Fibroblast of lung (primary cell): ENCODE data around the gene PDS5B. TPM values are rescaled to one million over a fixed set of nuclear protein-coding genes. Genes with fewer than 3 reads are reported as not detected.
"Not testable (repeated sequence)": the region's sequence is repeated elsewhere in the genome, so short reads cannot be mapped to it uniquely, and the experiment has no call there.

Source experiments
- DNase-seq, 2 donors: peaks; one replicate each; pipeline versions ENCODE4 v3.0.0 to v3.0.0-alpha.2; 2010; ENCODE audit warnings: low read depth in 2 of 2
- H2AFZ ChIP-seq: 2 replicates; pipeline ENCODE4 v1.5.1; 2012; ENCODE audit warnings: low read length, control low read depth, inconsistent platforms
- H3K27ac ChIP-seq: 2 replicates; pipeline ENCODE4 v1.5.1; 2011; ENCODE audit warnings: low read length, control low read depth; ENCODE audit not compliant: insufficient read depth
- H3K27me3 ChIP-seq: 2 replicates; pipeline ENCODE4 v1.5.1; 2011; ENCODE audit warnings: mild to moderate bottlenecking, low read length; ENCODE audit not compliant: control insufficient read depth, insufficient read depth
- H3K36me3 ChIP-seq: 2 replicates; pipeline ENCODE4 v1.5.1; 2011; ENCODE audit warnings: low read length; ENCODE audit not compliant: control insufficient read depth, insufficient read depth
- H3K4me1 ChIP-seq: 2 replicates; pipeline ENCODE4 v1.5.1; 2011; ENCODE audit warnings: low read length; ENCODE audit not compliant: control insufficient read depth, insufficient read depth; ENCODE audit errors: extremely low read depth
- H3K4me2 ChIP-seq: 2 replicates; pipeline ENCODE4 v1.5.1; 2011; ENCODE audit warnings: low read length, control low read depth; ENCODE audit not compliant: insufficient read depth; ENCODE audit errors: extremely low read depth
- H3K4me3 ChIP-seq, 4 experiments: fragments of 200-600 bp in 1 of 4; sonication (generic) in 1 of 4; replicated peaks in 1 of 4; 2 replicates each; pipeline ENCODE4 v1.5.1; 2011 to 2016; ENCODE audit warnings: low read length in 4 of 4, low read depth in 3 of 4, mild to moderate bottlenecking in 3 of 4, control low read depth in 2 of 4, inconsistent platforms in 1 of 4, mixed read lengths in 1 of 4; ENCODE audit not compliant: insufficient read depth in 1 of 4; ENCODE audit errors: control extremely low read depth in 1 of 4
- H3K79me2 ChIP-seq: 2 replicates; pipeline ENCODE4 v1.5.1; 2012; ENCODE audit warnings: mild to moderate bottlenecking, low read length, inconsistent platforms; ENCODE audit not compliant: control insufficient read depth, insufficient read depth
- H3K9ac ChIP-seq: 2 replicates; pipeline ENCODE4 v1.5.1; 2011; ENCODE audit warnings: mild to moderate bottlenecking, low read length, control low read depth; ENCODE audit not compliant: insufficient read depth
- H3K9me3 ChIP-seq: 2 replicates; pipeline ENCODE4 v1.5.1; 2012; ENCODE audit warnings: low read depth, low read length; ENCODE audit not compliant: control insufficient read depth, insufficient read depth
- H4K20me1 ChIP-seq: 2 replicates; pipeline ENCODE4 v1.5.1; 2011; ENCODE audit warnings: low read length; ENCODE audit not compliant: control insufficient read depth, insufficient read depth; ENCODE audit errors: extremely low read depth
- EZH2 ChIP-seq: IDR thresholded peaks from 2 replicates; pipeline ENCODE4 v1.5.1; 2012; ENCODE audit warnings: low read length, control low read depth, mild to moderate bottlenecking; ENCODE audit errors: missing control alignments
- polyA plus RNA-seq, 2 donors: library from polyadenylated mRNA; depleted of rRNA in 1 of 2; stranded (reverse) in 1 of 2; unstranded in 1 of 2; fragments of >200 nt; gene quantifications; 2 replicates each; pipeline ENCODE4 v1.2.1, GENCODE V29; 2011 to 2012; ENCODE audit warnings: missing spikeins in 1 of 2
- total RNA-seq: library from RNA; depleted of rRNA; stranded (reverse); fragments of >200 nt; gene quantifications from 2 replicates; pipeline ENCODE4 v1.2.1, GENCODE V29; 2014
- TF ChIP-seq, protein P1 (sequence below), 2 donors: IDR thresholded peaks in 1 of 2; conservative IDR thresholded peaks in 1 of 2; 1 replicate in 1 of 2; 2 replicates in 1 of 2; pipeline ENCODE4 v1.5.1; 2011 to 2012; ENCODE audit warnings: low read length in 2 of 2, control low read depth in 1 of 2, inconsistent platforms in 1 of 2, low read depth in 1 of 2, mild to moderate bottlenecking in 1 of 2

Gene PDS5B
- total and polyA plus RNA-seq, 2 donors (not counting 1 experiment from before 2014, with no cell fraction given): 18.6 to 25.6 TPM

DNA sequence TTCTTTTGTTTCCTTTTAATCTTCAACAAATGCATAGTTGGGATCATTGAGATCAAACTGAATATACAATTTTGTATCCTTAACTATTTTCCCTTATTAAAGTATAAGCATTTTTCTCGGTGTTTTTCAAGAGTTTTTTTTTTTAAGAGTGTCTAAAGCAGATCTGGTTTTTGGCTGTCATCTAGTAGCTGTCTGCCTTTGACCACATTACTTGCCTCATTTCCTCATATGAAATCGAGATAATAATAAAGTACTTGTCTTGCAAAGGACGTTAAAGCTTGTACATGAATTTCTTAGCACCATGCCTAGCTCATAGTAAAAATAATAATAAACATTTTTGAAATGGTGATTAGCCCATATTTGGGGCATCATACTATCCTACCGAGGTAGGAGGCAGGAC is 121.2 kb downstream of the PDS5B start:
- no peaks in the 10 kb centered on the region for H3K27me3 ChIP-seq
- H3K4me1 ChIP-seq: no peaks in the 10 kb centered on the region
- H2AFZ ChIP-seq: no peak overlapping the region
- no peak overlapping the region for H3K4me3 ChIP-seq
- H3K9ac ChIP-seq: no peak overlapping the region
- no peak for DNase-seq
- no peak overlapping the region for H3K4me2 ChIP-seq
- no peaks in the 10 kb centered on the region for H3K36me3 ChIP-seq
- H4K20me1 ChIP-seq: no peaks in the 10 kb centered on the region
- H3K9me3 ChIP-seq: no peaks in the 10 kb centered on the region
- no peaks in the 10 kb centered on the region for H3K79me2 ChIP-seq
- H3K27ac ChIP-seq: no peak overlapping the region
- TF ChIP-seq EZH2: no peak
- TF ChIP-seq, protein P1, sequence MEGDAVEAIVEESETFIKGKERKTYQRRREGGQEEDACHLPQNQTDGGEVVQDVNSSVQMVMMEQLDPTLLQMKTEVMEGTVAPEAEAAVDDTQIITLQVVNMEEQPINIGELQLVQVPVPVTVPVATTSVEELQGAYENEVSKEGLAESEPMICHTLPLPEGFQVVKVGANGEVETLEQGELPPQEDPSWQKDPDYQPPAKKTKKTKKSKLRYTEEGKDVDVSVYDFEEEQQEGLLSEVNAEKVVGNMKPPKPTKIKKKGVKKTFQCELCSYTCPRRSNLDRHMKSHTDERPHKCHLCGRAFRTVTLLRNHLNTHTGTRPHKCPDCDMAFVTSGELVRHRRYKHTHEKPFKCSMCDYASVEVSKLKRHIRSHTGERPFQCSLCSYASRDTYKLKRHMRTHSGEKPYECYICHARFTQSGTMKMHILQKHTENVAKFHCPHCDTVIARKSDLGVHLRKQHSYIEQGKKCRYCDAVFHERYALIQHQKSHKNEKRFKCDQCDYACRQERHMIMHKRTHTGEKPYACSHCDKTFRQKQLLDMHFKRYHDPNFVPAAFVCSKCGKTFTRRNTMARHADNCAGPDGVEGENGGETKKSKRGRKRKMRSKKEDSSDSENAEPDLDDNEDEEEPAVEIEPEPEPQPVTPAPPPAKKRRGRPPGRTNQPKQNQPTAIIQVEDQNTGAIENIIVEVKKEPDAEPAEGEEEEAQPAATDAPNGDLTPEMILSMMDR (conservative IDR thresholded peaks at IDR 0.05 in 1 of 2, IDR thresholded peaks at IDR 0.05 in 1 of 2; ENCODE audit: low read depth in 1 of 2, low read length in 2 of 2): no peak

DNA sequence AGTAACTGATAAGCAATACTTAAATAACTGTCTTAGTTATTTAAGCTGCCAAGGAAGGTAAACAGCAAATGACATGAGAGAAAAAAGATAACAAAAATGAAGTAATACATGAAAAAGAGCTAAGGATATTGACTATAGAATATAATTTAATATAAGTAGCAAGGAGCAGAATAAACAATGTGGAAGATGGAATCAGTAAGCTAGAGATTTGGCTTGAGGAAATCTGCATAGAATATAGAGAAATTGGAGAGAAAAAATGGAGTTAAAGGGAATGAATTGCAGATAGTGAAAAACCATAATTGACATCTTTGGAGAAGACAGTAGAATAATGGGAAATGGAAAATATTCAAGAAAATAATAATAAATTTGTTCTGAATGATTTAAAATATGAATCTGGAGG is 127.1 kb downstream of the PDS5B start:
- H3K9me3 ChIP-seq: no peaks in the 10 kb centered on the region
- H3K9ac ChIP-seq: no peak overlapping the region
- DNase-seq: no peak
- H3K4me3 ChIP-seq: no peak overlapping the region
- H3K4me1 ChIP-seq: no peaks in the 10 kb centered on the region
- H3K36me3 ChIP-seq: no peaks in the 10 kb centered on the region
- no peaks in the 10 kb centered on the region for H4K20me1 ChIP-seq
- H3K79me2 ChIP-seq: no peaks in the 10 kb centered on the region
- no peak for TF ChIP-seq EZH2
- TF ChIP-seq, protein P1 (conservative IDR thresholded peaks at IDR 0.05 in 1 of 2, IDR thresholded peaks at IDR 0.05 in 1 of 2; ENCODE audit: low read depth in 1 of 2, low read length in 2 of 2): no peak
- H3K4me2 ChIP-seq: no peak overlapping the region
- no peaks in the 10 kb centered on the region for H3K27me3 ChIP-seq
- H3K27ac ChIP-seq: no peak overlapping the region
- no peak overlapping the region for H2AFZ ChIP-seq

DNA sequence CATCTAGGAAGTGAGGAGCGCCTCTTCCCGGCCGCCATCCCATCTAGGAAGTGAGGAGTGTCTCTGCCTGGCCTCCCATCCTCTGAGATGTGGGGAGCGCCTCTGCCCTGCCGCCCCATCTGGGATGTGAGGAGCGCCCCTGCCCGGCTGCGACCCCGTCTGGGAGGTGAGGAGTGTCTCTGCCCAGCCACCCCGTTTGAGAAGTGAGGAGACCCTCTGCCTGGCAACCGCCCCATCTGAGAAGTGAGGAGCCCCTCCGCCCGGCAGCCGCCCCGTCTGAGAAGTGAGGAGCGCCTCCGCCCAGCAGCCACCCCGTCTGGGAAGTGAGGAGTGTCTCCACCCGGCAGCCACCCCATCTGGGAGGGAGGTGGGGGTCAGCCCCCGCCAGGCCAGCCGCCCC is 129.9 kb downstream of the PDS5B start:
- not testable (repeated sequence) for H3K27me3 ChIP-seq, H3K9ac ChIP-seq, DNase-seq, H3K36me3 ChIP-seq, H3K4me3 ChIP-seq, H3K79me2 ChIP-seq, H3K4me1 ChIP-seq, H2AFZ ChIP-seq, H3K4me2 ChIP-seq, H3K9me3 ChIP-seq, H4K20me1 ChIP-seq, H3K27ac ChIP-seq
